HepG2 (cell line): ENCODE results near the gene SIGLEC1. TPM values are rescaled to one million over a fixed set of nuclear protein-coding genes. Genes with fewer than 3 reads are reported as not detected.

Experiments
- ATAC-seq: fragments of 200-7000 bp; cut with Tn5 transposase; 3 replicates; pipeline ENCODE4 v1.9.1; 2020; ENCODE audit warnings: mild to moderate bottlenecking, moderate library complexity
- BruUV-seq: library from RNA; stranded (reverse); fragments of 400-500 nt; replicated peaks from 2 replicates; lab custom pipeline; 2021; lab: Mats Ljungman, UMichigan
- CTCF ChIA-PET: fragments of 300-600 bp; formaldehyde crosslinking; extraction: SDS; loops from one replicate; lab custom pipeline; 2021; ENCODE audit warnings: low total read pairs, inconsistent platforms, low intra/inter-chr PET ratio; lab: Yijun Ruan, JAX
- POLR2A ChIA-PET: fragments of 350-600 bp; sonication (Branson Sonifier 250); formaldehyde crosslinking; loops from one replicate; lab custom pipeline; 2020; ENCODE audit warnings: antibody characterized with exemption, inconsistent platforms; lab: Yijun Ruan, JAX
- DNase-seq: peaks from one replicate; pipeline ENCODE4 v3.0.0-alpha.2; 2015; ENCODE audit warnings: low spot score
- FAIRE-seq: peaks from 3 replicates; lab custom pipeline; 2011; peaks lifted over from hg19 to GRCh38; lab: Jason Lieb, UNC
- H2AFZ ChIP-seq: one replicate; pipeline ENCODE4 v1.6.1; 2011; ENCODE audit warnings: low read length, inconsistent platforms
- H3K27ac ChIP-seq: fragments of 300-600 bp; 3 replicates; pipeline ENCODE4 v1.8.0; 2011; ENCODE audit warnings: mixed run types, mild to moderate bottlenecking, mixed read lengths, low read length, inconsistent platforms; ENCODE audit not compliant: insufficient read depth; ENCODE audit errors: extremely low read length
- H3K27me3 ChIP-seq, 2 experiments: fragments of 200-600 bp in 1 of 2; 2 replicates in 1 of 2; 3 replicates in 1 of 2; pipeline versions ENCODE4 v1.6.0 to v1.8.0; 2011; ENCODE audit warnings: low read length in 2 of 2, mild to moderate bottlenecking in 2 of 2, moderate library complexity in 2 of 2, inconsistent platforms in 1 of 2; ENCODE audit not compliant: insufficient read depth in 2 of 2, control insufficient read depth in 1 of 2
- H3K36me3 ChIP-seq, 2 experiments: fragments of 200-600 bp in 1 of 2; replicated peaks in 1 of 2; 2 replicates in 1 of 2; 3 replicates in 1 of 2; pipeline versions ENCODE4 v1.5.1 to v1.8.0; 2011; ENCODE audit warnings: low read length in 2 of 2, inconsistent platforms in 1 of 2; ENCODE audit not compliant: insufficient read depth in 2 of 2, control insufficient read depth in 1 of 2
- H3K4me1 ChIP-seq: 2 replicates; pipeline ENCODE4 v1.5.1; 2012; ENCODE audit warnings: low read length, inconsistent platforms; ENCODE audit not compliant: insufficient read depth
- H3K4me2 ChIP-seq: 2 replicates; pipeline ENCODE4 v1.6.0; 2011; ENCODE audit warnings: low read depth, low read length, inconsistent platforms
- H3K4me3 ChIP-seq, 3 experiments: fragments of 200-600 bp in 1 of 3; sonication (generic), shearing (Covaris generic) in 1 of 3; replicated peaks in 1 of 3; 2 replicates each; pipeline ENCODE4 v1.5.1; 2011 to 2016; ENCODE audit warnings: low read length in 3 of 3, inconsistent platforms in 2 of 3, low read depth in 2 of 3, mild to moderate bottlenecking in 2 of 3, control low read depth in 1 of 3, mixed read lengths in 1 of 3; ENCODE audit not compliant: insufficient read depth in 1 of 3
- H3K79me2 ChIP-seq: one replicate; pipeline ENCODE4 v1.6.1; 2011; ENCODE audit warnings: low read length, inconsistent platforms; ENCODE audit not compliant: insufficient read depth
- H3K9ac ChIP-seq: 2 replicates; pipeline ENCODE4 v1.6.0; 2011; ENCODE audit warnings: mild to moderate bottlenecking, low read depth, low read length, inconsistent platforms; ENCODE audit not compliant: insufficient read depth
- H3K9me3 ChIP-seq: 2 replicates; pipeline ENCODE4 v1.5.1; 2012; ENCODE audit warnings: mild to moderate bottlenecking, low read length
- H4K20me1 ChIP-seq: 2 replicates; pipeline ENCODE4 v1.6.0; 2011; ENCODE audit warnings: inconsistent platforms, mild to moderate bottlenecking, low read length, moderate library complexity; ENCODE audit not compliant: insufficient read depth
- AGO2 ChIP-seq: fragments of 200-400 bp; formaldehyde crosslinking; optimal IDR thresholded peaks from 2 replicates; pipeline ENCODE3; 2017; ENCODE audit warnings: mild to moderate bottlenecking, low read depth, low read length, moderate library complexity
- HIVEP1 ChIP-seq: sonication (generic); formaldehyde crosslinking; IDR thresholded peaks from 2 replicates; pipeline ENCODE4 v1.4.0; 2020; ENCODE audit warnings: mild to moderate bottlenecking, missing genetic modification reagents
- HOXA3 ChIP-seq: sonication (generic); formaldehyde crosslinking; IDR thresholded peaks from 2 replicates; pipeline ENCODE4 v1.5.0; 2020; ENCODE audit warnings: missing genetic modification reagents
- NFYC ChIP-seq: IDR thresholded peaks from 2 replicates; pipeline ENCODE4 v1.6.1; 2016; ENCODE audit warnings: missing genetic modification reagents, missing compliant biosample characterization
- POLR2G ChIP-seq: fragments of 200-400 bp; formaldehyde crosslinking; IDR thresholded peaks from 2 replicates; pipeline ENCODE4 v1.6.1; 2018; ENCODE audit warnings: mild to moderate bottlenecking, low read depth, low read length, moderate library complexity
- RBFOX2 ChIP-seq: fragments of 200-400 bp; formaldehyde crosslinking; IDR thresholded peaks from 2 replicates; pipeline ENCODE4 v1.6.1; 2017; ENCODE audit warnings: low read depth, mild to moderate bottlenecking, low read length
- SUZ12 ChIP-seq: fragments of 150-350 bp; IDR thresholded peaks from 2 replicates; pipeline ENCODE4 v1.6.1; 2014; ENCODE audit warnings: low read depth, low read length
- ZNF768 ChIP-seq: sonication (generic); formaldehyde crosslinking; IDR thresholded peaks from 2 replicates; pipeline ENCODE4 v1.4.0; 2020; ENCODE audit warnings: missing genetic modification reagents
- WGBS: methylation state at CpG from one replicate; pipeline ENCODE4 v1.1.6; 2017; ENCODE audit warnings: low lambda C conversion rate; 5-methylcytosine and 5-hydroxymethylcytosine counted together
- in situ Hi-C: cut with HindIII; loops from 2 replicates; pipeline ENCODE4 v1.10.0; 2017; ENCODE audit warnings: low pct_unique_long_range_greater_than_20kb; ENCODE audit not compliant: extremely low pct_ligation_motif_present
- intact Hi-C: fragments of 100-400 bp; cut with micrococcal nuclease; formaldehyde crosslinking; loops from one replicate; pipeline ENCODE4 v1.10.0; 2022; ENCODE audit not compliant: unreplicated experiment
- polyA plus RNA-seq, 8 experiments: library from polyadenylated mRNA; depleted of rRNA in 3 of 8; stranded (reverse) in 7 of 8; unstranded in 1 of 8; fragments of >200 nt; fragmentation: Illumina TruSeq in 4 of 8; extraction: Trizol in 4 of 8; gene quantifications; 2 replicates each; pipeline versions ENCODE4 v1.2.1 to v1.2.3, GENCODE V29; 2011 to 2016; ENCODE audit warnings: low read depth in 4 of 8, missing spikeins in 1 of 8, mixed read lengths in 1 of 8; ENCODE audit not compliant: insufficient read depth in 1 of 8
- total RNA-seq, 5 experiments: library from RNA; depleted of rRNA; stranded (reverse); fragments of >200 nt; fragmentation: Illumina TruSeq; extraction: Trizol; gene quantifications; 2 replicates each; pipeline ENCODE4 v1.2.3, GENCODE V29; 2016; ENCODE audit warnings: low read depth in 1 of 5
- TF ChIP-seq, protein P1 (sequence below): sonication (generic); formaldehyde crosslinking; IDR thresholded peaks from 2 replicates; pipeline ENCODE4 v1.4.0; 2020; ENCODE audit warnings: missing genetic modification reagents, borderline replicate concordance
- TF ChIP-seq, protein P2 (sequence below): IDR thresholded peaks from 2 replicates; pipeline ENCODE4 v1.6.1; 2016; ENCODE audit warnings: mild to moderate bottlenecking, missing biosample characterization, missing genetic modification reagents

Gene SIGLEC1
- total and polyA plus RNA-seq, 2 of the 13 experiments (the other 11 are each of a cell fraction or from before 2014, with no cell fraction given) = 0.01 TPM; not detected in 1

DNA sequence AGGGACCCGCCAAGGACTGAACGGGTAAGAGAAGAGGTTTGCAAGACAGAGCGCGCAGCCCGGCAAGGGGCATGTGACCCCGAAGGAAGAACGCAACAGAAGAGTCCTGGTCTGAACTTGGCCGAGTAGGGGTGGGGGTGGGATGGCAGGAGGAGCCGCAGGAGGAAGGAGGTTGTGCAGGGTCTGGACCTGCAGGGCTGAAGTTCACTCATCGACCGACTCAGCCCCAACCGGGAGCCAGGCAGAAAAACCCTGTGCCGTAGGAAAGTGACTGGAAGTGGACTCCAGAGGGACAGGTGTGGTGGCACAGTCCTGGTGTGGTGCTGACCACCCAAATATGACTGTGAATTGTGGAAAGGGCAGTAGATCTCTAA, 40.0 kb upstream of the SIGLEC1 start:
- Histone ChIP-seq H3K36me3 (peaks cover 14 to 17% of the 10 kb centered on the region in 2 experiments; a peak in 4 of 5 replicates), H3K9ac (no peak overlapping the region), H3K27me3 (peaks cover 2 to 19% of the 10 kb centered on the region in 2 experiments; a peak in 4 of 5 replicates), H3K4me2 (no peak overlapping the region), H3K4me1 (peaks cover 26% of the 10 kb centered on the region), H4K20me1 (no peaks in the 10 kb centered on the region), H3K27ac (no peak overlapping the region), H2AFZ (no peak overlapping the region), H3K4me3 (no peak overlapping the region), H3K79me2 (no peaks in the 10 kb centered on the region), H3K9me3 (no peaks in the 10 kb centered on the region)
- CTCF ChIA-PET = interaction anchor here (1.1 to 1.7 kb wide), 7 partner anchors 14 to 333 kb away, joined by 3 to 9 read pairs (median 6); partner anchors contain the start of gene AP5S1
- POLR2A ChIA-PET = interaction anchor here (3.9 kb wide), 1 partner anchor 16 kb away, joined by 21 read pairs; the partner anchor contains the start of gene ADISSP
- BruUV-seq = no TSS peak
- TF ChIP-seq HIVEP1 (CRISPR knock-in tag) = 0 out of 2 replicates have a peak, but pooled peaks have one; percentile 11
- TF ChIP-seq NFYC (CRISPR knock-in tag) = no peak
- ATAC-seq (no peak), FAIRE-seq (no peak), DNase-seq (no peak)
- intact Hi-C loops (loop anchor here (2.0 kb wide), 1 partner anchor 66 kb away; no protein-coding TSS in a partner anchor), in situ Hi-C loops (no loop called here)
- 83% methylated on average over 13 of the region's 13 CpGs for WGBS

DNA sequence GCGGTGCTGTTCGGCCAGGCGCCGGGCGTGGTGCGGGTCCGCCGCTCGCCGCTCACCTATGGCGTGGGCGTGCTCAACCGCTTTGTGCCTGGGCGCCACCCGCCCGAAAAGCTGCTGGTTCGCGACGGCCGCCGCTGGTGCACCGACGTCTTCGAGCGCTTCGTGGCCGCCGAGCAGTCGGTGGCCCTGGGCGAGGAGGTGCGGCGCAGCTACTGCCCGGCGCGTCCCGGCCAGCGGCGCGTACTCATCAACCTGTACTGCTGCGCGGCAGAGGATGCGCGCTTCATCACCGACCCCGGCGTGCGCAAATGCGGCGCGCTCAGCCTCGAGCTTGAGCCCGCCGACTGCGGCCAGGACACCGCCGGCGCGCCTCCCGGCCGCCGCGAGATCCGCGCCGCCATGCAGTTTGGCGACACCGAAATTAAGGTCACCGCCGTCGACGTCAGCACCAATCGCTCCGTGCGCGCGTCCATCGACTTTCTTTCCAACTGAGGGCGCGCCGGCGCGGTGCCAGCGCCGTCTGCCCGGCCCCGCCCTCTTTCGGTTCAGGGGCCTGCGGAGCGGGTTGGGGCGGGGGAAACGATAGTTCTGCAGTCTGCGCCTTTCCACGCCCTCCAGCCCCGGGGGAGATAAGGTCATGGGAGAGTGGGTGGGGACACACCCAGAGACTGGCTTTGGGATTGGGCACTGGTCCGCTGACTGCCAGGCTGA, 39.4 kb upstream of the SIGLEC1 start:
- no peak overlapping the region for H3K9ac ChIP-seq
- intact Hi-C loops (loop anchor here (2.0 kb wide), 1 partner anchor 67 kb away; no protein-coding TSS in a partner anchor), in situ Hi-C loops (no loop called here)
- H3K27me3 ChIP-seq = peaks cover 2 to 24% of the 10 kb centered on the region in 2 experiments; a peak in 4 of 5 replicates
- FAIRE-seq (no peak), DNase-seq (no peak), ATAC-seq (no peak)
- ChIA-PET CTCF (interaction anchor here (1.5 to 1.7 kb wide), 2 partner anchors 66 to 75 kb away, joined by 6 read pairs; no protein-coding TSS in a partner anchor), POLR2A (interaction anchor here (2.8 kb wide), 1 partner anchor 16 kb away, joined by 11 read pairs; the partner anchor contains the start of gene ADISSP)
- H3K27ac ChIP-seq = no peak overlapping the region
- no peak overlapping the region for H3K4me2 ChIP-seq
- no peak overlapping the region for H3K4me3 ChIP-seq
- H3K9me3 ChIP-seq = no peaks in the 10 kb centered on the region
- H4K20me1 ChIP-seq = no peaks in the 10 kb centered on the region
- 96% methylated on average over 95 of the region's 95 CpGs for WGBS
- BruUV-seq = no TSS peak
- H2AFZ ChIP-seq = no peak overlapping the region
- H3K79me2 ChIP-seq = no peaks in the 10 kb centered on the region
- H3K4me1 ChIP-seq = peaks cover 32% of the 10 kb centered on the region
- peaks cover 13 to 17% of the 10 kb centered on the region in 2 experiments; a peak in 4 of 5 replicates for H3K36me3 ChIP-seq
- TF ChIP-seq, protein P1, sequence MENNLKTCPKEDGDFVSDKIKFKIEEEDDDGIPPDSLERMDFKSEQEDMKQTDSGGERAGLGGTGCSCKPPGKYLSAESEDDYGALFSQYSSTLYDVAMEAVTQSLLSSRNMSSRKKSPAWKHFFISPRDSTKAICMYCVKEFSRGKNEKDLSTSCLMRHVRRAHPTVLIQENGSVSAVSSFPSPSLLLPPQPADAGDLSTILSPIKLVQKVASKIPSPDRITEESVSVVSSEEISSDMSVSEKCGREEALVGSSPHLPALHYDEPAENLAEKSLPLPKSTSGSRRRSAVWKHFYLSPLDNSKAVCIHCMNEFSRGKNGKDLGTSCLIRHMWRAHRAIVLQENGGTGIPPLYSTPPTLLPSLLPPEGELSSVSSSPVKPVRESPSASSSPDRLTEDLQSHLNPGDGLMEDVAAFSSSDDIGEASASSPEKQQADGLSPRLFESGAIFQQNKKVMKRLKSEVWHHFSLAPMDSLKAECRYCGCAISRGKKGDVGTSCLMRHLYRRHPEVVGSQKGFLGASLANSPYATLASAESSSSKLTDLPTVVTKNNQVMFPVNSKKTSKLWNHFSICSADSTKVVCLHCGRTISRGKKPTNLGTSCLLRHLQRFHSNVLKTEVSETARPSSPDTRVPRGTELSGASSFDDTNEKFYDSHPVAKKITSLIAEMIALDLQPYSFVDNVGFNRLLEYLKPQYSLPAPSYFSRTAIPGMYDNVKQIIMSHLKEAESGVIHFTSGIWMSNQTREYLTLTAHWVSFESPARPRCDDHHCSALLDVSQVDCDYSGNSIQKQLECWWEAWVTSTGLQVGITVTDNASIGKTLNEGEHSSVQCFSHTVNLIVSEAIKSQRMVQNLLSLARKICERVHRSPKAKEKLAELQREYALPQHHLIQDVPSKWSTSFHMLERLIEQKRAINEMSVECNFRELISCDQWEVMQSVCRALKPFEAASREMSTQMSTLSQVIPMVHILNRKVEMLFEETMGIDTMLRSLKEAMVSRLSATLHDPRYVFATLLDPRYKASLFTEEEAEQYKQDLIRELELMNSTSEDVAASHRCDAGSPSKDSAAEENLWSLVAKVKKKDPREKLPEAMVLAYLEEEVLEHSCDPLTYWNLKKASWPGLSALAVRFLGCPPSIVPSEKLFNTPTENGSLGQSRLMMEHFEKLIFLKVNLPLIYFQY (CRISPR knock-in tag) = no peak
- TF ChIP-seq AGO2 (peak; percentile 82), ZNF768 (CRISPR knock-in tag) (0 out of 2 replicates have a peak, but pooled peaks have one; percentile 13), SUZ12 (no peak), HOXA3 (CRISPR knock-in tag) (0 out of 2 replicates have a peak, but pooled peaks have one; percentile 27), POLR2G (0 out of 2 replicates have a peak, but pooled peaks have one; percentile 8), RBFOX2 (0 out of 2 replicates have a peak, but pooled peaks have one; percentile 23)
- TF ChIP-seq, protein P2, sequence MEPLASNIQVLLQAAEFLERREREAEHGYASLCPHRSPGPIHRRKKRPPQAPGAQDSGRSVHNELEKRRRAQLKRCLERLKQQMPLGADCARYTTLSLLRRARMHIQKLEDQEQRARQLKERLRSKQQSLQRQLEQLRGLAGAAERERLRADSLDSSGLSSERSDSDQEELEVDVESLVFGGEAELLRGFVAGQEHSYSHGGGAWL (CRISPR knock-in tag) = no peak
